Activated naive CD4-positive, alpha-beta T cell treated with anti-CD3 and anti-CD28 coated beads, Interleukin-2, amount 50 U/mL, for 72 hours (primary cell): ENCODE data around the gene PCED1B. TPM values are rescaled to one million over a fixed set of nuclear protein-coding genes. Genes with fewer than 3 reads are reported as not detected.

Source experiments
- total RNA-seq, 2 donors: library from RNA; stranded (reverse); gene quantifications; one replicate each; pipeline ENCODE4 v1.2.3, GENCODE V29; 2022

PCED1B gene
- total RNA-seq, 2 donors from 2014 or later, result 92.5 to 149 TPM

Other genes with a start within 250 kb of the PCED1B start
- 10 to 100 TPM; 11.8 to 39.2 TPM for gene AMIGO2, start 338 bp downstream of the PCED1B start, total RNA-seq